ENCODE results near the gene TYRP1.

Gene TYRP1

DNA sequence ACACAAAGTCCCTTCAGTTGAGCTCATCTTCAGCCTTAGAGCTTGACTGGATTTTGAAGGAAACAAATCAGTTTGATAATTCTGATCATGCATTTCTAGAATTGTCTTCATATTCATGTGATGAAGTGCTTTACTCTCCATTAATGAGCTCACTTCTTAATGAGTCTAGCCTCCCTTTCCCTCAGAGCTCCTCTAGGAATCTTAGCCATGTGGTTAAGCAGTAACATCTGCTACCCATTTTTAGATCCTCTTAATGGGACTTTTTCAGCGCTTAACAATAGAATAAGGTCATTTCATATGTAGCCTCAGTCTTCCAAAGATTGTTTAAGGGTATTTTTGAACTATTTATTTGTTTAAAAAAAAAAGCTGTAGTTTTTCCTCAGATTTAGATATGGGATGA lies 44.7 kb downstream of the TYRP1 start:
- DNase-seq = no peak

GRCh38 chr9:12739014-12739652 lies 45.9 kb downstream of the TYRP1 start:
- DNase-seq = no peak

- no peak for DNase-seq
Measured at GRCh38 chr9:12740845-12741244, 47.7 kb downstream of the TYRP1 start.

DNA sequence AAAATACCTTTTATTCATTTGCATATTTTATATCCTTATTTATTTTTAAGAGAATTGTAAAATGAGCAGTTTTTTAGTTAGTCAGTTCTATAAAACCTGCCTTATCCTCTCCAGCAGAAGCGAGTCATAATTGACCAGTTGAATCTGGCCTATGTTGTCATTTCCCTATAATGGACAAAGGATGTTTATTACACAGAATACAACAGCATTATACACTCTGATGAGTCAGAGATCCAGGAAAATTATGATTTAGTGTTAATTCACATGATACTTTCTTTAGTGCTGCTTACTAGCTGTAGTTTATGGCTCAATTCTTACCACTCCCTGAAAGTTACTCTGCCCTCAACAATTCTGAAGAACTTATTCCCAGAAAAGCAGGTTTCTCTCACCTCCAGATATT lies 54.8 kb downstream of the TYRP1 start:
- no peak for DNase-seq

- no peak for DNase-seq
Measured at GRCh38 chr9:12748954-12749353, 55.8 kb downstream of the TYRP1 start.

DNA sequence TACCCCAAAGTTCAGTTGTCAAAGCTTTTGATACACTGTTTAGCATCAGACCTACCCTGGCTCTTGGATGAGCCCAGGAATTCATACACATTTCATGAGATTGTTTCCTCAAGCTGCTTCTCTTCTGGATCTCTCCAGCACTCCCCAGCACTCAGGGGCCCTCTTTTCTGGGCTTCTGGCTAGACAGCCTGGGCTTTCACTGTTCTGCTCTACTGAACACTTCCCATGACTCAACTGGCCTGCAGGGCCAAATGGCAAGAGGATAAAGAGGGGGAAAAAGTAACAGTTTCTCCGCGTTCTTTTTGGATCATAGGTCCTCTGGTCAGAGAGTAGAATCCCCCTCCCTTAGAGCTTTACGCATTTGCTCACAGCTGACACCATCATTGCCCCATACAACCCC lies 60.7 kb downstream of the TYRP1 start:
- no peak for DNase-seq

GRCh38 chr9:12759761-12760160 lies 66.6 kb downstream of the TYRP1 start:
- DNase-seq = no peak

All from activated CD4-positive, alpha-beta T cell treated with anti-CD3 and anti-CD28 coated beads for 1 hour (primary cell).